Measurements from ENCODE around the gene ITPK1.
A peak's percentile ranks its signal among the peaks of the same experiment; 100 is the strongest.

ITPK1 gene

DNA sequence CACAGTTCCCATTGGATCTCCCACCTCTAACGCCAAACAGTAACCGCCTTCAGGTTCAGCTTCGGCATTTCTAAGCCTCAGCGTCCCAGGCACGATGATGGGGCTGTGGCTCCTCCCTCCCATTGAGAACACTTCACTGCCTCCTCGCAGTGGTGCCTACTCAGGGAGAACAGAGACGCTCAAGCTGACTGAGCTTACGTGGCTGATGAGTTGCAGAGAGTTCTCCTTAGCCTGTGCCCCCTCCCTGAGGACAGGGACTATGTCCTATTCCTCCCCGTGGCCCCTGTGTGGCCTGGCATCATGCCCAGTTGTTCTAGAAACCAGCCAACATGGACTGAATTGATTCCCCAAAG, 87.0 kb downstream of the ITPK1 start:
- no peak for DNase-seq (ENCODE audit: low read depth, low spot score)

DNA sequence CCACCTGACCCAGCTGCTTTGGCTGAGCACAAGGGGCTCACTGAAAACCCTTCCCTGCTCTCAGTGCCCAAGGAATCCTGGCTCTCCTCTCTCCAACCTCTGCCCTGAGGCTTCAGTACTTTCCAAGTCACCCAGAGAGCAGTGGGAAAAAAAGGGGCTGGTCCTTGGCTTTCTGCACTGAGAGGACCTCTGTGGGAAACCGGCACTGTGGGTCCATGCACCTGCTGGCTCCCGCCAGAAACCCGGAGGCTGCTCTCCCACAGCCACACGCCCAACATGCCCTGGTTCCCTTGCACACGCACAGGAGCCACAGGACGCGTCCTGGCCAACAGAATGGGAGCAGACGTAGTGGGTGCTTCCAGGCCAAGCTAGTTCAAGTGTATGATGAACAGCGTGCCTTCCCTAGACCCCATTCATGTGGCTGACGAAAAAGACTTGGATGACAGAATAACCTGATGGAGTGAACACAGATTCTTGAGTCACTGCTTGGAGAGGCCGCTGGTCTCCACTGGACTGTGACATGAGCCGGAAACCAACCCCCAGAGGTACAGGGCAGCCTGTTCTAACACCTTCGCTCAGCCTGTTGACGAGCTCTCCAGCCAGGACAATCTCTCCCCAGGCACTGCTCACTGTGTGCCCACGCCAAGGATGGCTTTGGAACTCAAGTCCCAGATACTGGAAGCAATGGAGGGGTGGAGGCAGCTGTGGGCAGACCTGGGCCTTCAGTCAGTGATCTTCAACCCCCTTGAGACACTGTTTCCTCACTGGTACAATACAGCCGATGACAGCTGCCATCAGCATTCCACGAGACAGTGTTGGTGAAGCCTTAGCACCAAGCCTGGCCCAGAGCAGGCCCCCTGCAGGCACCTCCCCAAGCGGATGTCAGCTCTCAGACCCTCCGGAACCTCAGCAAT, 87.7 kb downstream of the ITPK1 start:
- DNase-seq (ENCODE audit: low read depth, low spot score): no peak

DNA sequence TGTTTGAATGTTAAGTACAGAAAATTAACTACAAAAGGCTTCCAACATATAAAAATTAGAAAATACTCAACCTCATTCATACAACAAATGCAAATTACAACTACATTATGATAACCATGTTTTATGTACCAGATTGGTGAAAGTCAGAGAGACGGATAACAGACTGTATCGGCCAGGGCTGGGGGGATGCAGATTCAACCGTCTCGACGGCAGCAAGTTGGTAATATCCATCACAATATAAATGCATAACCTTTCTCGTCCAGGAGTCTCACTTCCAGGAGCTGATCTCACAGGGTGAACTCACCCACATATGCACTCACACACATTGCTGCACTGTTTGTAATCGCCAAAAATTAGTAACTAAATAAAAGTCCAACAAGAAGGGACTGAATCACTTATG, 89.4 kb downstream of the ITPK1 start:
- no peak for DNase-seq (ENCODE audit: low read depth, low spot score)

DNA sequence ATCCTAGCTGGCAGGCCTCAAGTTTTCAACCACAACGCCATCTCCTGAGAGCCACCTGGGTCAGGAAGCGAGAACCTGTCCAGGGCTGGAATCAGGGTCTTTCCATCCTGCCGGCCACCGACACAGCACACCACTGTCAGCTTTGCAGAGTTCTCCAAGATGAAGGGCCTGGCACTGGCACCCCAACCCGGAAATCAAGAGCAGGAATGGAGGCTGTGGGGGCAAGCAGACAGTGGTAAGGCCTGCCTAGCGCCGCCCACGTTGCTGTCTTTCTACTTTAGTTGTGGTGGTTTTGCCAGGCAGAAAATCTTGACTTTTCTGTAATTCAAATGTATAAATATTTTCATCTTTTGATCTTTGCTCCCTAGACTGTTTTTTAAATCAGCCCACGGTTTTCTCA, 90.7 kb downstream of the ITPK1 start:
- no peak for DNase-seq (ENCODE audit: low read depth, low spot score)

DNA sequence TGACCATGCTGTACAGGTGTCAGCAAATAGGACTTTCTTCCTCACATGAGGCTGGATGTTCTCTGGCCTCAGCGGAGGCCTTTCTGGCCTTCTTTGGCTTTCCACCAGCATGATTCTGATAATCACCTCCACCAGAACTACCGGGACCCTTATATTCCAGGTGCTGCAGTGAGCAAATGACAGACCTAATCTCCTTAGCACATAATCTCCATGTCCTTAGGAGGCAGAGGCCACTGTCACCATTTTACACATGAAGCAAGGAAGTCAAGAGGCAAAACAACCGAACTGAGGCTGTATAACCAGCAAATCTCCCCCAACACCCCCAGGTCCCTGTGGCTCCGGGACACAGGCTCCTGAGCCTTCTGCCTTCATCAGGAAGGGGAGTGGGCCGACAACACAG, 91.2 kb downstream of the ITPK1 start:
- no peak for DNase-seq (ENCODE audit: low read depth, low spot score)

DNA sequence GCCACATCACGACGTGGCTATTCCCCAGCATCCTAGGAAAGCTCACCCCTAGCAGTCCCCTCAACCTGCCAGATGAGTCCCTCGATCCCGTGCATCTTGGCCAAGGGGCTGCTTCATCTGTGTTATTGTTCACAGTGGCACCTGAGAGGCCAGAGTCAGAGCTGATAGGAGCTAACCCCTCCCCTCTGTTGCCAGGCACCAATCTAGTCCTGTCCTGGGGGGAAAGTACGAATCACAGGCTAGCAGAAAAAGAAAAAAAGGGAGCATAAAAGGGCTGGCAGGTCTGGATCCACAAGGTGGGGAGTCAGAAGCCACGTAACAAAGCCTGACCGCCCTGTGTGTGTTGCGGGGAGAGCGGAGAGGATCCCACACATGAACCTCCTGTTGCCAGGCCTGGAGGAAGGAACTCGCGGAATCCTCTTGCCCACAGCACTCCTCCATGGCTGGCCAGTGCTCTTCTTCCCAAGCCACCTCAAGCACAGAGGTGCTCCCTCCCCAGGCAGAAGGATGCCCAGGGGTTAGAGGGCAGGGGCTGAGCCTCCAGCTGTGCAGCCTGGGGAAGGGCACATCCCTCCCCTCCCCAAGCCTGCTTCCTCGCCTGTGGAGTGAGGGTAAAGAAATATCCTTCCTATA, 91.8 kb downstream of the ITPK1 start:
- no peak for DNase-seq (ENCODE audit: low read depth, low spot score)

DNA sequence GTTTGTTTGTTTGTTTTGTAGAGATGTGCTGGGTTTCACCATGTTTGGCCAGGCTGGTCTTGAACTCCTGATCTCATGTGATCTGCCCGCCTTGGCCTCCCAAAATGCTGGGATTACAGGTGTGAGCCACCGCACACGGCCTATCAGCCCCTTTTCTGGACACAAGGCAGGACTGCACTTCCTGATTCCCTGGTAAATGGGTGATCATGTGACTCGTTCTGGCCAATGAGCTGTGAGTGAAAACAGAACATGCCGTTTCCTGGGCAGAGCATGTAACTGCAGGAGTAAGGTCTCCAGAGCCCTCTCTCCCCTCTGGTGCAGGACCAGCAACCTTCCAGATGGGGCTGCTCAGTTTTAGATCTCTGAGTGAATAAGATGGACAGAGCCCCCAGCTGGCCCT, 92.7 kb downstream of the ITPK1 start:
- no peak for DNase-seq (ENCODE audit: low read depth, low spot score)

DNA sequence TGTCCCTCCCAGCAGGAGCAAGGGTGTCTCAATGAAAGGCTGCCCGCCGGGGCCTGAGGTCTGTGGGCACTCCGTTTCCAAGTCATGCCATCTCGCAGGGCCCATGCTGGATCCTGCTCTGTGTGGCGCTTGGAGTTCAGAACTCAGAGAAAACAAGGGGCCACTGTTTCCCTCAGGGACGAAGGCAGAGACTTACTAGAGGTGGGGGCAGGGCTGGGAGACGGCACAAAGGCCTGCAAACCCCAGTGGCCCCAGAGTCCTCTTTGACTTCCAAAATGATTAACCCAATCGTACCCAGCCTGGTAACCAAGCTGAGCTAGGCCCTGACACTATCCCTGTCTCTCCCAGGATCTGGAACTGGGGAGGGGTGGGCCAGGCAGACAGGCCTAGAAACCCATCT, 95.8 kb downstream of the ITPK1 start:
- DNase-seq (ENCODE audit: low read depth, low spot score): no peak

DNA sequence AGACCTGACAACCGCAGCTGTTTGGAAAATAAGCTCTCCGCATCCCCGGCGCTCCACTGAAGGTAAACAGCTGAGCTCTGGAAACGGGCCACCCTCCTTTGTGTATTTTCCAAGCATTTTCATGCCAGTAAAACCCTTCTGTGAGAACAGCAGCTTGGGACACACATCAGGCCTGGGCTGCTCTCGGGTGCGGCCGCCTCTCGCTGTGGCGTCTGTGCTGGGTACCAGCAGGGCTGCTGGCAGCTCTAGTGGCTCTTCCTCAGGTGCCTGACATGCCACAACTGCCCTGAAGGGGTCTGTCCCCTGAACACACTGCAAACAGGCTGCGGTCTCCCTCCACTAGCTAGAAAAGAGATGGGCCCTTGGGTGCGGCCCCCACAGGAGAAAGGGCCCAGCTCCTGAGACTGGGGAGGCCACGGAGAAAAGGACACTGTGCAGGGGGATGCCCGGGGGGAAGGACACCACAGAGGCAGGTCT, 96.3 kb downstream of the ITPK1 start:
- peak; percentile 45 for DNase-seq (ENCODE audit: low read depth, low spot score)

DNA sequence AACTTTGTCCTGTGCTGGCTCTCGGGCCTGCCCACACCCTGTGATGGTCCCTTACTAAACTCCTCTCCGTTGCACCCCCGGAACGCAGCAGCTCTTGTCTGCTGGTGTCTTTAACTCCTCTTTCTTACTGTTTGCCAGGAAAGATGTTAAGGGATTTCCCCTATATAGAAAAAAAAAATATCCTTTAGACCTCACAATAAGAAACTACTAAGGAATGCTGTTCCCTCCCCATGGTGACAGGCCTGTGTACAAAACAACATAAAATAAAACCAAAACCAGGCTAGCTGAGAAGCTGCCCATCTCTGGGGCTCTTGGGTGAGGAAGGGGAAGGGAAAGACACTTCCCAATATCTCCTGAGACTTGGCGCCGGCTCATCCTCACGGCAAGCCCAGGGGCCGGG, 97.4 kb downstream of the ITPK1 start:
- peak; percentile 31 for DNase-seq (ENCODE audit: low read depth, low spot score)

DNA sequence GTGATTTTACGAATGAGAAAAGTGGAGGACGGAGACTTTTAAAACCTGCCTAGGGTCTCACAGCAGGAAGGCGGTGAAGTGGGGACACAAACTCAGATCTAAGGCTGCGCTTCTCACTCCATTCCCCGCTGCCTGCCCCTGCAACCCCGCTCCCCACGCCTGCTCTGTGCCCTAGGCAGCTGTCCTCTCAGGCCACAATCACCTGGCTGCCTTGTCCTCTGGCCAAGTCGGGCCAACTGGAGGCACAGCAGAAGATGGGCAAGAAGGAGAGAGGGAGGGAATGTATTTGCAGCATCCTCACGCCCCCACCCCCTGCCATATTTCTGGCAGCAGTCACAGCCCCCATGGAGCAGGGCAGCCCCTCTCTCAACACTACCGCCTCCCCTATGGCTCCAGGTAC, 97.8 kb downstream of the ITPK1 start:
- DNase-seq (ENCODE audit: low read depth, low spot score): no peak

DNA sequence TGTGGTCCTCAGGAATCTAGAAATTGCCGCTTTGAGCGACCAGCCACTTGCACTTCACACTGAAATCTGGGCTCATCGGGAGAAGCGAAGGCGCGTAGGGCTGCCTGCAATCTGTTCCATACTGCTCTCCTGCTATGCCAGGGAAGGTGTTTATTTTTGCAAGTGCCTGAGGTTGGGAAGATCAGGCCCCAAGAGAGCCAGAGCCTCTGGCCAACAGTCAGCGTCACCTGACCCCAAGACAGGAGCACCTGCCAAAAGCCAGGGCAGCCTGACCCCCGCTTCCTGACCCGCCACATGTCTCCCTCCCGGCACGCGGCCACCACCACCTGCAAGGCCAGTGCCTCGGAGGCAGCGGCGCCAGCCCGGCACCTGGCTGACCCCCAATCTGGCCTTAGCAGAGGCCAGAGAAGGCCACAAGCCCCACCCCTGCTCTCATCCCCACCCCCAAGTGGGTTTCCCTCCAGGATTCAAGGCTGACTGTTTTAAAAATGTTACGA, 98.4 kb downstream of the ITPK1 start:
- DNase-seq (ENCODE audit: low read depth, low spot score): no peak

DNA sequence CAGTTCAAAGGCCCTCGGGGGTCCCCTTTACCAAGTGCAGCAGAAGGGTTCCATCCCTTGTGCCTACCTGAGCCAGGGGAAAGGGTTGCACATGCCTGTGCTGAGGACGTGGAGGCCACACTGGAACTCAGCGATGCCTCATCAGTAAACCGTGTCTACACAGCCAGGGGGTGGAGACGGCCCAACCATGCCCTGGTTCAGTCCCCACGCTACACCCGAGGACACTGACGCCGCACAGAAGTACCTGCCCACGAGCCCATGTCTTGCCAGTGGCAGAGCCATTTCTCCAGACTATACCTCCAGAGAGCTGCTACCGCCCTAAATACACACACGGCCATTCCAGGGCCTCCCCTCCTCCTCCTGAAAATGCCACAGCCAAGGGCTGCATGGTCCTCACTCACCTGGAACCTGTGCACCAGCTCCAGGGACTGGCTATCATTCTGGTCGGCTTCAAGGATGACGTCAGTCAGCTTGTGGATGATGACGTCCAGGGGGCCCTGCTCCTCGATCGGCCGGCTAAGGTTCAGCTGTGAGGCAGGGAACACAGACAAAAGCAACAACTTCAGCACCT, 99.4 kb downstream of the ITPK1 start:
- no peak for DNase-seq (ENCODE audit: low read depth, low spot score)

DNA sequence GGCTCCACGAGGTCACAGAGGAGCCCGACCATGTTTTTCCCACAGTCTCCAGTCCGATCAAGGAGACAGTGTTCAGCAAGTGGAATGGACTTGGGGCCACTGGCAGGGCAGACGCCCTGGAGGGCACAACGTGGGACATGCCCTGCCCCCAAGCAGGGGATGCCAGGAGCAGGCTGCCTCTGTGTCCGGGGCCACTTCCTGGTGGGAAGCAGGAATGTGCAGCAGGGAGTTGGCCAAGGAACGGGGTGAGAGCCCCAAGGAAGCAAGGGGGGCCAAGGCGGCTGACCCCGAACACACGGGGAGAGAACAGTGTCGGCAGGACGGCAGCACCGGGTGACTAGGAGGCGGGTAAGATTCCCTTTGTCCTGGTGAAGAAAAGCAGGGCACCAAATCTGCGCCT, 100.2 kb downstream of the ITPK1 start:
- DNase-seq (ENCODE audit: low read depth, low spot score): no peak

DNA sequence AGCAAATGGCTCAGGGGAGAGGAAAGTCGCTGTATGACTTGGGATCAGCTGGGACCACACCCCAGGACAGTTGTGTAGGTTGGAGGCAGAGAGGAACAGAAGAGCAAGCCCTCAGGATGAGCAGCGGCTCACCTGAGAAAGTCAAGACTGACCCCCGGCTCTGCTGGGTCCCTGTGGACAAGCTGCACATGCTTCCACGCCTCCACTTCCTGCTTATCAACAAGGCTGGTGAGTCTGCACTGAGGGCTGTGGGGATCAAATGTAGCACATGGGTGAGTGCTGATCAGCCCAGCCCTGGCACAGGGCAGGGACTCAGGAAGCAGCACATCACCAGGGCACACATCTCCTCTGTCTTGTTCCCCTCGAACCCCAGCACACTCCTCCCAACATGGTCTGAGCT, 100.7 kb downstream of the ITPK1 start:
- DNase-seq (ENCODE audit: low read depth, low spot score): no peak

DNA sequence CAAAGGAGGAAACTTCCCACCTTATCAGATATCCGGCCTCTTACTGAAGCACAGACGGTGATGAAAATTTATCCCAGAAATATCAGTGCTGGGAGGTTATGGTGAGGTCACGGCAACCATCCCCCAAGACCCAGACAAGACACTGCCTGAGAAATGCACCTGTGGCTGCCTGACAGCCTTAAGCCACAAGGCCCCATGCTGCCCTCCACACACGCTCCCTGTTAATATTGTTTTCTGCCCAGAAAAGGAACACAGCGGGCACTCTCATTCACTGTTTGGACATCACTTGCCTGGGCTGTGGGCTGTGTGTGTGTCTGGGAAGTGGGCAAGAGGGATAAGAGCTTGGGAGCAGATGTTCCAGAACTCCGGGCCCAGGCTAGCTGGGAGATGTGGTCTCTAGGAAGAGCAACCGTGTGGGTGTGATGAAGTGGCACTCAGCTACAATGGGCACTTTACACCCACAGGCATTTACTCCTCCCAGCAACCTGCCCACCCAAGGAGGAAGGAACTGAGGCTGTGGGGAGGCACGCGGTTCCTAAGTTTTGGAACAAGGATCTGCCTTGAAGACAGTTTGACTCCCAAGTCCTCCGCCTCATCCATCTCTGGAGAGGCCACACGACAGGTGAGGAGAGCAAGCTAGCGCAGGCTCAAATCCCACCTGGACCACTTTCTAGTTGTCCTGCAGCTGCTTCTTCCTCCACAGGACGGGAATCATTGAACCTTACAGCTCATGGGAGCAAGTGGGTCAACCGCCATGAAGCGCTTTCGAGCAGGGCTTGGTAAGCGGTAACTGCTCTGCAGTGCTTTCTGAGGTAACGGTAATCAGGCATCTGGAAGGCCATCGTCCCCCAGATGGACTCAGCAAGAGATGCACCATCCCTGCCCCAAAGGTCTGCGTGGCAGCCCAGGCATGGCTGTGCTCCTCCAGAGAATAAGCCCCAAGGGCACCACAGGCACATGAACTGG, 101.4 kb downstream of the ITPK1 start:
- DNase-seq (ENCODE audit: low read depth, low spot score): no peak

DNA sequence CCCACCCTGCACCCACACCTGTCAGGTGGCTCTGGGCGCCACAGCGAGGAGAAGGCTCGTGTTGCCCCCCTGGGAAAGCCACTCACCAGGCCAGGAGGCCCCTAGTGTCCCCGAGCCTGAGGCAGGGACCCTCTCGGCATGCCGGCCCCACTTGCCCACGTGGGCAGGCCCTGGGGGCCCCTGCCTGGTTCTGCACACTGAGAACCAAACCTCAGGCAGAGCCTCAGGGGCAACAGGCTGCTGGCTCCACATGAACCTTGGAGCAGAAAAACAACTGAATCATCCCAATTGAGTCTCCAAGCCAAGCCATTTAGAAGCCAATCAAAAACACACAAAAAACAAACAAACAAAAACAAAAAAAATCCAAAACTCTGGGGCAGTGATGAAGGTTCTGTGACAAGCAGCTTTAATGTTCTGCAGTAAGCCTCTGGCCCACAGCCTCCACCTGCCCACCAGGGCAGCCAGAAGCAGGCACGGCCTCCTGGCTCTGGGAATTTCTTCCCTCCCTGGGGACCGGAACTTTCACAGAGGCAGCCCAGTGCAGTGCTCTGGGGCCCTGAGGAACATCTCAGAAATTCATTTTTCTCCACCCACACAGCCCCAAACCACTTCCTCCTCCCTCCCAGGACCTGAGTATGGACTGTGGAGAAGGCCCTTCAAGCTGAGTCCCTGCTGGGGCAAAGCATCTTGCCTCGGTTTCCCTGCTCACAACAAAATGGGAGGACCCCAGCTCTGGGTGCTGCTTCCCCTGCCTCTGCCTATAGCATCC, 102.6 kb downstream of the ITPK1 start:
- peak; percentile 26 for DNase-seq (ENCODE audit: low read depth, low spot score)

DNA sequence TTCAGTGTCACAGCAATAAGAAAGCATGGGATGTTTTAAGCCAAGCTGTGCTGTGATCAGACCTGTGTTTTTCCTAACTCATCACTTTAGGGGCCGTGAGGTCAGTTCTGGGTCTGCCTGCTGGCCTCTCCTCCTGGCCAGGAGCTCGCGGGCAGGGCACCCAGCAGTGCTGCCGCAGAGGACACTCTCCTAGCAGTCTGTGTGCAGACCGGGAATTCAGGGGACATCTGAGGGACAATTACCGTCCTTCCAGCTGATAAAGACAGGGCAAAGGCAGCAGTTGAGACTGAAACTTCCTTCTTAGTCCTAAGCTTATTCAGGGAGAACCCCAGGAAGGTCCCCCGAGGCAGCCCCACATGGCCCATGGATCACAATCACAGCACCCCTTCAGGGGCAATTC, 103.2 kb downstream of the ITPK1 start:
- no peak for DNase-seq (ENCODE audit: low read depth, low spot score)

DNA sequence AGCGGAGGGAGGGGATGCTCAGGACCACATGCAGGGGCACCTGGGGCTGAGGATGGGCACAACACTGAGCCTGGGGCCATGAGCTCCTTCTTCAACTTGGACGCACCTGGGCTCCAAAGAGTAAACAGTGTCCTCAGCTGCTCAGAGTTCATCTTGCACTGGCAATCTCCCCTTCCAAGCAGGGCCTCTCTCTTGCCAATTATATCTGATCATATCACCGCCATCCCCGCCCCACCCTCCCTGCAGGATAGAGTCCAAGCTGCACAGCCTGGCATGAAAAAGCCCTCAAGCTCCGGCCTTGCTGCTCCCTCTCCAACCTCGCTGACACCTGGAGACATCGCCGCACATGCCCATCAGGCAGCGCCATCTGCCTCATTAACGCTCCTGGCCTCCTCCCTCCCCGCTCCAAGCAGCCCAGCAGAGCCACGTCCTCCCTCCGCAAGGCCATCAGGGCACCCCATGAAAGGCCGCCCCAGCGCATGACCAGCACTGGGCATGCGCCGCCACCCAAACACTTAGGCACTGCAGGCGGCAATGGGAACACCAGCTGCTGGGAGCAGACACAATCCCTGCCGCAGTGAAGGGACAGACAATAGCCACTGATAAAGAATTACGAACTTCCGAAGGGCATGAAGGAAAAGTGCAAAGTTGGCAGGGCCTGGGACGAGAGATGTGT, 103.9 kb downstream of the ITPK1 start:
- no peak for DNase-seq (ENCODE audit: low read depth, low spot score)

DNA sequence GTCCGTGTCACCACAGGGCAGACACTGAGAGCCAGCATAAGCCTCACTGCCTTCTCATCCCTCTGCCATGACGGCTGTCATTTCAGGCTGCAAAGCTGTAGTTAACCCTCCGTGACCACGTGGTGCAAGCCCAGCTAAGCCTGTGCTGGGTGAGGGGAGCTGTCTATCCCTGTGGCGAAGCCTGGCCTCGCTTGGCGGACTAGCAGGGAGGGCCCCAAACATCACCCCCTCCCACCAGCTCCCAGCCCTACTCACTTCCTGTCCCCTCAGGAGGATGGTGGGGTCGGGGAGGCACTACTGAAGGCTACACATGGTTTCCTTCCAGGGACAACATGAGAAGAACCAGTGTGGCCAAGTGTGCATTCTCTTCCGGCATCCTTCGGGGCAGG, 104.6 kb downstream of the ITPK1 start:
- DNase-seq (ENCODE audit: low read depth, low spot score): no peak
